ENCODE measurements around the gene WDR18.

WDR18 gene

DNA sequence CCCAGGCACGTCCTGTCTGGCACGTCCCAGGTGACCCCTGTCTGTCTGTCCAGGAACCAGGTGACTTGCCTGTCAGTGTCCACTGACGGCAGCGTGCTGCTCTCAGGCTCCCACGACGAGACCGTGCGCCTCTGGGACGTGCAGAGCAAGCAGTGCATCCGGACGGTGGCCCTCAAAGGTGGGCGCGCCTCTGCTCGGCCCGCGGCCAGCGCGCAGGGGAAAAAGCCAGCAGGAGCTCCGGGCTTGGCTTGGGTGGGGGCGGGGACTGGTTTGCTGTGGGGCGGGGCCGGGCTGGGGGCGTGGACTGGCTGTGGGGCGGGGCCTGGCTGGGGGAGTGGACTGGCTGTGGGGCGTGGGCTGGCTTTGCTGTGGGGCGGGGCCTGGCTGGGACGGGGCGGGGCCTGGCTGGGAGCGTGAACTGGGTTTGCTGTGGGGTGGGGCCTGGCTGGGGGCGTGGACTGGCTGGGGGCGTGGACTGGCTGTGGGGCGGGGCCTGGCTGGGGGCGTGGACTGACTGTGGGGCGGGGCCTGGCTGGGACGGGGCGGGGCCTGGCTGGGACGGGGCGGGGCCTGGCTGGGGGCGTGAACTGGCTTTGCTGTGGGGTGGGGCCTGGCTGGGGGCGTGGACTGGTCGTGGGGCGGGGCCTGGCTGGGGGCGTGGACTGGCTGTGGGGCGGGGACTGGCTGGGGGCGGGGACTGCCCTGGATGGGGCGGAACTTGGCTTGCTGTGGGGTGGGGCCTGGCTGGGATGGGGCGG lies 7.2 kb downstream of the WDR18 start:
- Histone ChIP-seq H3K27ac (no peak overlapping the region), H3K36me3 (replicated peaks) (peaks cover 31% of the 10 kb centered on the region), H3K4me3 (ENCODE audit: low read depth, low read length) (no peak overlapping the region), H3K27me3 (replicated peaks) (peaks cover 5% of the 10 kb centered on the region)
- in situ Hi-C loops (cut with HindIII; ENCODE audit: low pct_ligation_motif_present, low sequenced_read_pairs), result no loop called here
- TF ChIP-seq, protein P1, sequence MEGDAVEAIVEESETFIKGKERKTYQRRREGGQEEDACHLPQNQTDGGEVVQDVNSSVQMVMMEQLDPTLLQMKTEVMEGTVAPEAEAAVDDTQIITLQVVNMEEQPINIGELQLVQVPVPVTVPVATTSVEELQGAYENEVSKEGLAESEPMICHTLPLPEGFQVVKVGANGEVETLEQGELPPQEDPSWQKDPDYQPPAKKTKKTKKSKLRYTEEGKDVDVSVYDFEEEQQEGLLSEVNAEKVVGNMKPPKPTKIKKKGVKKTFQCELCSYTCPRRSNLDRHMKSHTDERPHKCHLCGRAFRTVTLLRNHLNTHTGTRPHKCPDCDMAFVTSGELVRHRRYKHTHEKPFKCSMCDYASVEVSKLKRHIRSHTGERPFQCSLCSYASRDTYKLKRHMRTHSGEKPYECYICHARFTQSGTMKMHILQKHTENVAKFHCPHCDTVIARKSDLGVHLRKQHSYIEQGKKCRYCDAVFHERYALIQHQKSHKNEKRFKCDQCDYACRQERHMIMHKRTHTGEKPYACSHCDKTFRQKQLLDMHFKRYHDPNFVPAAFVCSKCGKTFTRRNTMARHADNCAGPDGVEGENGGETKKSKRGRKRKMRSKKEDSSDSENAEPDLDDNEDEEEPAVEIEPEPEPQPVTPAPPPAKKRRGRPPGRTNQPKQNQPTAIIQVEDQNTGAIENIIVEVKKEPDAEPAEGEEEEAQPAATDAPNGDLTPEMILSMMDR (IDR thresholded peaks at IDR 0.05; ENCODE audit: low read depth, low read length, missing control alignments), result no peak
- DNase-seq, result peak; percentile 22

DNA sequence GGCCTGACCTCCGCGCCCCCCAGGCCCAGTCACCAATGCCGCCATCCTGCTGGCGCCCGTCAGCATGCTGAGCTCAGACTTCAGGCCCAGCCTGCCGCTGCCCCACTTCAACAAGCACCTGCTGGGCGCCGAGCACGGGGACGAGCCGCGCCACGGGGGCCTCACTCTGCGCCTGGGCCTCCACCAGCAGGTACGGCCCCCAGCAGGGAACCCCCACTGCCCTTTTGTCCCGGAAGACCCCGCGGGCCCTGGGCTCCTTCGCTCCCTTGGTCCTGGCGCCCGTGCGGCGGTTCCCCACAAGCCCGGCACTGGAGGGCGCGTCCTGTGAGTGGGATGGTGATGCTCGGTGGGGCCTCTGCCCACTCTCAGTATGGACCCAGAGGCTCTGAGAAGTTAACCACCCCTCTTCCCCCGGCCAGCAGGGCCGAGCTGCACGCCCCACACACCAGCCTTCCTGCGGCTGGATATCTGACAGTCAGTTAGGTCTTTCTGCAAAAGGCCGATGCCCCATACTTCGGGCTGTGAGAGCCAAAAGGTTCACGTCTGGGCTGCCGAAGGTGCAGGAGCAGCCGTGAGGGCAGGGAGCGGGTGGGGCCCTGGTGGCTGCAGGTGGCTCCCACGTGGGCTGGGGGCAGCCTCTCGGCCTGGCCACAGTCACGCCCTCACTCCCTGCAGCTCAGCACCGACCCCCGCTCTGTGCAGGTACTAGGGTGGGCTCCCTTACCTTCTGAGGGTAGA lies 8.0 kb downstream of the WDR18 start:
- H3K36me3 ChIP-seq (replicated peaks), result peaks cover 31% of the 10 kb centered on the region
- H3K27me3 ChIP-seq (replicated peaks), result peaks cover 13% of the 10 kb centered on the region
- H3K27ac ChIP-seq, result no peak overlapping the region
- TF ChIP-seq, protein P1 (IDR thresholded peaks at IDR 0.05; ENCODE audit: low read depth, low read length, missing control alignments), result no peak
- no peak for DNase-seq
- H3K4me3 ChIP-seq (ENCODE audit: low read depth, low read length), result no peak overlapping the region
- in situ Hi-C loops (cut with HindIII; ENCODE audit: low pct_ligation_motif_present, low sequenced_read_pairs), result no loop called here

DNA sequence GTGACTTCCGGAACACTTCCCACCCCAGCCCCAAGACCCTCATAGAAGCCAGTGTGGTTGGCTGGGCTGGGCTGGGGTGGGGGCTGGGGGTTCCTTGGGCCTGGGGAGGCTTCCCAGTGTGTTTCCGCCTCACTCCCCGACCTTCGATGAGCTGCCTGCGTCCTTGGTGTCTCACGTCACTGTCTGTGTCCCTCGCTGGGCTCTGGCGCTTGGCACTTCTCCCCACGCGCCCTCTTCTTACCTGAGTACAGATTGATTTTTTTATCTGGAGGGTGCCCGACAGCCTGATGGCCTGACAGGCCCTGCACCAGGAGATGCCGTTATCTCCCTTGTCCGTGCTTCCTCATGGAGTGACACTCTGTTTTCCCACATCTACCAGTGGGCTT lies 8.5 kb downstream of the WDR18 start:
- no peak for DNase-seq
- TF ChIP-seq, protein P1 (IDR thresholded peaks at IDR 0.05; ENCODE audit: low read depth, low read length, missing control alignments), result no peak
- peaks cover 31% of the 10 kb centered on the region for H3K36me3 ChIP-seq (replicated peaks)

DNA sequence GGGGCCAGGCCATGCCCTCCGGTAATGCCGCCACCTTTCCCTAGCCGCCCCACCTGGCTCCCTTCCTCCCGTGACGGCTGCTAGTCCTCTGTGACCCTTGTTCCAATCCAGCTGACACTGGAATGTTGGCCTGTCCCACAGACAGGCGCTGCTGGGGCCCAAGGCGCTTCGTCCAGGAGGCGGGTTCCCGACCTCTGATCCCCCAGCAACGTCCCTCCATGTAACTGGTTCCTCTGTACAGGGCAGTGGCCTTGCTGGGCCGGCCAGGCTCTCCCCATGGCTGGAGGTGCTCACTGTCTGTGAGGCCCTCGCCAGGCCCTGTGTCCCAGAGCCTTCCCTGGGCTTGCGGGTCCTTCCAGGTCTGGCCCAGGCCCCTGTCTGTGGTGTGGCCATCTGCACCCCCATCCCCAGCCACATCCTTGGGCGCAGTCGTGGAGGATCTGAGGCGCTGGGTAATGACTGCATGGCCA lies 9.3 kb downstream of the WDR18 start:
- Histone ChIP-seq H3K36me3 (replicated peaks) (peaks cover 29% of the 10 kb centered on the region), H3K4me3 (ENCODE audit: low read depth, low read length) (no peak overlapping the region), H3K27me3 (replicated peaks) (peaks cover 22% of the 10 kb centered on the region), H3K27ac (no peak overlapping the region)
- in situ Hi-C loops (cut with HindIII; ENCODE audit: low pct_ligation_motif_present, low sequenced_read_pairs), result no loop called here
- no peak for DNase-seq
- TF ChIP-seq, protein P1 (IDR thresholded peaks at IDR 0.05; ENCODE audit: low read depth, low read length, missing control alignments), result no peak

More for the DNA sequence above, 8.5 kb downstream of the WDR18 start:
- in situ Hi-C loops (cut with HindIII; ENCODE audit: low pct_ligation_motif_present, low sequenced_read_pairs), result no loop called here
- peaks cover 16% of the 10 kb centered on the region for H3K27me3 ChIP-seq (replicated peaks)
- H3K4me3 ChIP-seq (ENCODE audit: low read depth, low read length), result no peak overlapping the region
- H3K27ac ChIP-seq, result no peak overlapping the region

DNA sequence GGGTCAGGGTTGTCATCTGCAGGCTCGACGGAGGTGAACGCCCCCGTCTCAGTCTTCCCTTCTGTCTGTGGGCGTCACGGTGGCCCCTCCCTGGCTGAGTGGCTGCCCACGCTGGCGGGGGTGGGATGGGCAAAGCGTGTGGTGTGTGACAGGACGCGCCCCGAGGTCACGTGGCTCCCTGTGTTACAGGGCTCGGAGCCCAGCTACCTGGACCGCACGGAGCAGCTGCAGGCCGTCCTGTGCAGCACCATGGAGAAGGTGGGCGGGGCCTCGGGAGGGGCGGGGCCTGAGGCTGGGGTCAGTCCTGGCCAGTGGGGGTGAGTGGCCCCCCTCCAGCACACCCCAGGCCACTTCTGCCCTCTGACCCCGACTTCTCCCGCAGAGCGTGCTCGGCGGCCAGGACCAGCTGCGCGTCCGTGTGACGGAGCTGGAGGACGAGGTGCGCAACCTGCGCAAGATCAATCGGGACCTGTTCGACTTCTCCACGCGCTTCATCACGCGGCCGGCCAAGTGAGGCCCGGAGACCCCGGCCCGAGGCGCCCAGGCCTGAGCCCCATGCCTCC lies 9.8 kb downstream of the WDR18 start:
- H3K4me3 ChIP-seq (ENCODE audit: low read depth, low read length), result no peak overlapping the region
- peaks cover 26% of the 10 kb centered on the region for H3K36me3 ChIP-seq (replicated peaks)
- H3K27me3 ChIP-seq (replicated peaks), result peaks cover 25% of the 10 kb centered on the region
- in situ Hi-C loops (cut with HindIII; ENCODE audit: low pct_ligation_motif_present, low sequenced_read_pairs), result no loop called here
- TF ChIP-seq, protein P1 (IDR thresholded peaks at IDR 0.05; ENCODE audit: low read depth, low read length, missing control alignments), result no peak
- no peak overlapping the region for H3K27ac ChIP-seq
- no peak for DNase-seq
